Testis (tissue), 3 donors: ENCODE results near the gene ASXL1. TPM values are rescaled to one million over a fixed set of nuclear protein-coding genes. Genes with fewer than 3 reads are reported as not detected.

ENCODE experiments used
- DNase-seq: peaks from one replicate; pipeline ENCODE4 v3.0.0-alpha.2; 2019
- H3K27ac ChIP-seq, 2 donors: fragments of 200-600 bp; sonication (generic); one replicate each; pipeline ENCODE4 v1.5.1; 2019
- H3K27me3 ChIP-seq: fragments of 200-600 bp; sonication (generic); one replicate; pipeline ENCODE4 v1.5.1; 2019
- H3K36me3 ChIP-seq: fragments of 200-600 bp; sonication (generic); one replicate; pipeline ENCODE4 v1.5.1; 2017; ENCODE audit warnings: low read depth; ENCODE audit errors: missing control alignments
- H3K4me1 ChIP-seq: fragments of 200-600 bp; sonication (generic); one replicate; pipeline ENCODE4 v1.5.1; 2019
- H3K4me3 ChIP-seq, 2 donors: fragments of 200-600 bp; sonication (generic); one replicate each; pipeline ENCODE4 v1.5.1; 2017 to 2019
- H3K9me3 ChIP-seq: fragments of 200-600 bp; sonication (generic); one replicate; pipeline ENCODE4 v1.5.1; 2017
- CTCF ChIP-seq, 3 experiments: fragments of 450-650 bp in 2 of 3; fragments of 200-600 bp in 1 of 3; sonication (generic) in 1 of 3; IDR thresholded peaks; one replicate each; pipeline ENCODE4 v1.5.1; 2016 to 2019; ENCODE audit warnings: antibody characterized with exemption in 3 of 3, mild to moderate bottlenecking in 2 of 3, moderate library complexity in 1 of 3
- POLR2A ChIP-seq: fragments of 450-650 bp; IDR thresholded peaks from one replicate; pipeline ENCODE4 v1.6.1; 2017; ENCODE audit warnings: antibody characterized with exemption, mild to moderate bottlenecking, moderate library complexity
- WGBS, 2 donors: methylation state at CpG; one replicate each; pipeline ENCODE4 v1.1.5; 2018; 5-methylcytosine and 5-hydroxymethylcytosine counted together
- intact Hi-C: fragments of 100-400 bp; cut with DNase I; formaldehyde crosslinking; loops from one replicate; pipeline ENCODE4 v1.15.1; 2023; ENCODE audit warnings: low total_unique reads
- polyA plus RNA-seq: library from polyadenylated mRNA; stranded (reverse); fragments of 350-450 nt; fragmentation: Illumina TruSeq; extraction: RNeasy Lipid Tissue Mini Kit (QIAGEN cat#74804); gene quantifications from one replicate; pipeline ENCODE4 v1.2.3, GENCODE V29; 2014; ENCODE audit warnings: low read depth, low replicate concordance; ENCODE audit not compliant: insufficient read depth
- total RNA-seq, 2 donors: library from RNA; depleted of rRNA; stranded (reverse); fragments of >200 nt; gene quantifications; one replicate each; pipeline ENCODE4 v1.2.3, GENCODE V29; 2016

The ASXL1 gene
- total and polyA plus RNA-seq, 3 donors from 2014 or later, result 101 to 161 (median 125) TPM

- Histone ChIP-seq H3K27me3 (no peaks in the 10 kb centered on the region), H3K36me3 (no peaks in the 10 kb centered on the region), H3K9me3 (no peaks in the 10 kb centered on the region), H3K4me1 (peaks cover 12% of the 10 kb centered on the region), H3K4me3 (no peak overlapping the region), H3K27ac (no peak overlapping the region)
- intact Hi-C loops, result no loop called here
- TF ChIP-seq CTCF (IDR thresholded peaks at IDR 0.05) (no peak), POLR2A (no peak)
- WGBS, 2 donors, result 71 to 86% methylated on average over 3 of the region's 3 CpGs
- DNase-seq, result no peak
Observed at GRCh38 chr20:32487381-32487780, 129.2 kb downstream of the ASXL1 start.

GRCh38 chr20:32488066-32488838, 130.1 kb downstream of the ASXL1 start:
- WGBS, 2 donors, result 85% methylated on average over 7 of the region's 7 CpGs
- no peaks in the 10 kb centered on the region for H3K27me3 ChIP-seq
- no peak overlapping the region for H3K27ac ChIP-seq
- intact Hi-C loops, result no loop called here
- no peaks in the 10 kb centered on the region for H3K9me3 ChIP-seq
- H3K4me1 ChIP-seq, result peaks cover 12% of the 10 kb centered on the region
- no peak for DNase-seq
- no peaks in the 10 kb centered on the region for H3K36me3 ChIP-seq
- TF ChIP-seq CTCF (IDR thresholded peaks at IDR 0.05) (no peak), POLR2A (no peak)
- no peak overlapping the region for H3K4me3 ChIP-seq

Other genes with a start within 250 kb of the ASXL1 start
- 10 to 100 TPM; 54.3 to 55.8 TPM for gene TM9SF4, start 248.6 kb upstream of the ASXL1 start, total RNA-seq
- 53.2 TPM for gene TM9SF4, start 248.6 kb upstream of the ASXL1 start, polyA plus RNA-seq
- 10 to 100 TPM; 30.5 to 36.8 TPM for gene PLAGL2, start 150.6 kb upstream of the ASXL1 start, total RNA-seq
- gene PLAGL2, start 150.6 kb upstream of the ASXL1 start, polyA plus RNA-seq, result 33.5 TPM
- 10 to 100 TPM; 46.6 to 54.2 TPM for gene POFUT1, start 150.5 kb upstream of the ASXL1 start, total RNA-seq
- 31.0 TPM for gene POFUT1, start 150.5 kb upstream of the ASXL1 start, polyA plus RNA-seq
- 10 to 100 TPM; 33.1 to 41.2 TPM for gene KIF3B, start 80.7 kb upstream of the ASXL1 start, total RNA-seq
- gene KIF3B, start 80.7 kb upstream of the ASXL1 start, polyA plus RNA-seq, result 55.6 TPM
- 100 to 1,000 TPM in 1 of 2 donors, 10 to 100 TPM in 1; 100.0 to 115 TPM for gene NOL4L, start 227.0 kb downstream of the ASXL1 start, total RNA-seq
- 129 TPM for gene NOL4L, start 227.0 kb downstream of the ASXL1 start, polyA plus RNA-seq